DOHH2 (cell line): ENCODE results near the gene SMARCA1.

Source experiments
- H3F3A ChIP-seq: fragments of 200-600 bp; sonication (generic), shearing (Covaris generic); 2 replicates; pipeline ENCODE4 v1.6.0; 2016; ENCODE audit warnings: antibody characterized with exemption, mild to moderate bottlenecking; ENCODE audit not compliant: control insufficient read depth, insufficient read depth
- H3K27ac ChIP-seq: fragments of 200-600 bp; sonication (generic); 2 replicates; pipeline ENCODE4 v1.5.1; 2014; ENCODE audit warnings: low read depth, mild to moderate bottlenecking, low read length, moderate library complexity
- H3K27me3 ChIP-seq: fragments of 200-600 bp; sonication (generic); 2 replicates; pipeline ENCODE4 v1.6.1; 2014; ENCODE audit warnings: mild to moderate bottlenecking, low read length, mixed read lengths; ENCODE audit not compliant: control insufficient read depth
- H3K36me3 ChIP-seq: fragments of 200-600 bp; sonication (generic); 2 replicates; pipeline ENCODE4 v1.6.1; 2014; ENCODE audit warnings: mild to moderate bottlenecking, low read length, moderate library complexity, mixed read lengths; ENCODE audit not compliant: control insufficient read depth
- H3K4me1 ChIP-seq: fragments of 200-600 bp; sonication (generic); 2 replicates; pipeline ENCODE4 v1.6.1; 2014; ENCODE audit warnings: mild to moderate bottlenecking, low read length, mixed read lengths; ENCODE audit not compliant: control insufficient read depth
- H3K4me2 ChIP-seq: fragments of 200-600 bp; sonication (generic); 2 replicates; pipeline ENCODE4 v1.6.0; 2014; ENCODE audit warnings: mild to moderate bottlenecking, low read length, moderate library complexity
- H3K4me3 ChIP-seq: fragments of 200-600 bp; sonication (generic); 2 replicates; pipeline ENCODE4 v1.5.1; 2014; ENCODE audit warnings: mild to moderate bottlenecking, low read length, mixed read lengths
- H3K79me2 ChIP-seq: fragments of 200-600 bp; sonication (generic); 2 replicates; pipeline ENCODE4 v1.6.1; 2014; ENCODE audit warnings: mild to moderate bottlenecking, low read length, mixed read lengths; ENCODE audit not compliant: control insufficient read depth
- H3K9me2 ChIP-seq: fragments of 200-600 bp; sonication (generic); replicated peaks from 2 replicates; pipeline ENCODE4 v1.6.1; 2014; ENCODE audit warnings: mild to moderate bottlenecking, low read length, mixed read lengths; ENCODE audit not compliant: control insufficient read depth
- H3K9me3 ChIP-seq: fragments of 200-600 bp; sonication (generic); 2 replicates; pipeline ENCODE4 v1.6.1; 2014; ENCODE audit warnings: antibody characterized with exemption, low read length, mixed read lengths; ENCODE audit not compliant: control insufficient read depth, insufficient read depth
- H4K20me1 ChIP-seq: fragments of 200-600 bp; sonication (generic); 2 replicates; pipeline ENCODE4 v1.6.0; 2014; ENCODE audit warnings: low read depth, mild to moderate bottlenecking, antibody characterized with exemption, low read length, moderate library complexity; ENCODE audit not compliant: control insufficient read depth, insufficient read depth
- EZH2phosphoT487 ChIP-seq: fragments of 200-600 bp; sonication (generic); IDR thresholded peaks from 2 replicates; pipeline ENCODE4 v1.6.1; 2017; ENCODE audit warnings: borderline replicate concordance, mild to moderate bottlenecking, antibody characterized with exemption, low read length, moderate library complexity, mixed read lengths
- TF ChIP-seq, protein P1 (sequence below): fragments of 200-600 bp; sonication (generic); IDR thresholded peaks from one replicate; pipeline ENCODE4 v1.5.1; 2014; ENCODE audit warnings: antibody characterized with exemption, mild to moderate bottlenecking, low read depth, low read length; ENCODE audit not compliant: poor library complexity, severe bottlenecking

The SMARCA1 gene

GRCh38 chrX:129523079-129523911 is at the start of gene SMARCA1:
Gene SMARCA1, minus strand, starts transcription at chrX:129523490. Its CDS starts 120 bp downstream, at chrX:129523370.
- Histone ChIP-seq H3K27me3 (no peaks in the 10 kb centered on the region), H3K4me2 (no peak within 1 kb of the TSS), H3K36me3 (no peaks in the 10 kb centered on the region), H3K9me3 (no peaks in the 10 kb centered on the region), H3K79me2 (no peaks in the 10 kb centered on the region), H4K20me1 (no peaks in the 10 kb centered on the region), H3K27ac (no peak within 1 kb of the TSS), H3F3A (no peaks in the 10 kb centered on the region), H3K4me1 (no peaks in the 10 kb centered on the region), H3K9me2 (no peaks in the 10 kb centered on the region), H3K4me3 (no peak within 1 kb of the TSS)
- TF ChIP-seq, protein P1, sequence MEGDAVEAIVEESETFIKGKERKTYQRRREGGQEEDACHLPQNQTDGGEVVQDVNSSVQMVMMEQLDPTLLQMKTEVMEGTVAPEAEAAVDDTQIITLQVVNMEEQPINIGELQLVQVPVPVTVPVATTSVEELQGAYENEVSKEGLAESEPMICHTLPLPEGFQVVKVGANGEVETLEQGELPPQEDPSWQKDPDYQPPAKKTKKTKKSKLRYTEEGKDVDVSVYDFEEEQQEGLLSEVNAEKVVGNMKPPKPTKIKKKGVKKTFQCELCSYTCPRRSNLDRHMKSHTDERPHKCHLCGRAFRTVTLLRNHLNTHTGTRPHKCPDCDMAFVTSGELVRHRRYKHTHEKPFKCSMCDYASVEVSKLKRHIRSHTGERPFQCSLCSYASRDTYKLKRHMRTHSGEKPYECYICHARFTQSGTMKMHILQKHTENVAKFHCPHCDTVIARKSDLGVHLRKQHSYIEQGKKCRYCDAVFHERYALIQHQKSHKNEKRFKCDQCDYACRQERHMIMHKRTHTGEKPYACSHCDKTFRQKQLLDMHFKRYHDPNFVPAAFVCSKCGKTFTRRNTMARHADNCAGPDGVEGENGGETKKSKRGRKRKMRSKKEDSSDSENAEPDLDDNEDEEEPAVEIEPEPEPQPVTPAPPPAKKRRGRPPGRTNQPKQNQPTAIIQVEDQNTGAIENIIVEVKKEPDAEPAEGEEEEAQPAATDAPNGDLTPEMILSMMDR: no peak
- no peak for TF ChIP-seq EZH2phosphoT487

GRCh38 chrX:129572422-129572821 is 49.1 kb upstream of the SMARCA1 start:
- Histone ChIP-seq H3K9me3 (no peaks in the 10 kb centered on the region), H3K4me3 (no peak overlapping the region), H3K4me2 (no peak overlapping the region), H3K27ac (no peak overlapping the region), H4K20me1 (no peaks in the 10 kb centered on the region), H3K36me3 (peaks cover 5% of the 10 kb centered on the region), H3F3A (no peaks in the 10 kb centered on the region), H3K9me2 (no peaks in the 10 kb centered on the region), H3K4me1 (no peaks in the 10 kb centered on the region), H3K79me2 (no peaks in the 10 kb centered on the region), H3K27me3 (no peaks in the 10 kb centered on the region)
- TF ChIP-seq, protein P1: no peak
- no peak for TF ChIP-seq EZH2phosphoT487

DNA sequence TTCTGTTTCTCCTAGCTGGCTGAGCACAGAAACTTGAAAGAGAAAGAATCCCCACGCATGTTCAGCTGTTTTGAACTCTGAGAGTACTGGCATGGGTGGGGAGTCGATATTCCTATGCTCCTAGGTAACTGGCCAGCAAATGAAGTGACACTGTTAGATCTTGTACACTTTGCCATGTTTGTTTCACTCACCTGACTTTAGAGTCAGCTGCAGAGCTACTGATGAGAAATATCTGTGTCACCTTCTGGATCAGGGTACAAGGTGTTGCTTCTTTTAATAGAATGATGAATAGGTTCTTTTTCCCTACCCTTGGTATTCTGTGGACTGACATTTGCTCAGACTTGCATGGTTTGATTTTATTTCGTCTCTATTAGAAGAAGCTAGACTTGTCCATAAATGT is 45.1 kb upstream of the SMARCA1 start:
- Histone ChIP-seq H3K9me2 (no peaks in the 10 kb centered on the region), H3F3A (no peaks in the 10 kb centered on the region), H3K27ac (no peak overlapping the region), H3K9me3 (no peaks in the 10 kb centered on the region), H3K79me2 (no peaks in the 10 kb centered on the region), H3K36me3 (peaks cover 4% of the 10 kb centered on the region; the same call in 1 of the 2 replicates), H3K4me2 (no peak overlapping the region), H3K4me1 (no peaks in the 10 kb centered on the region), H3K4me3 (no peak overlapping the region), H3K27me3 (no peaks in the 10 kb centered on the region), H4K20me1 (no peaks in the 10 kb centered on the region)
- TF ChIP-seq, protein P1: no peak
- TF ChIP-seq EZH2phosphoT487: no peak
